Activated CD4-positive, CD25-positive, alpha-beta regulatory T cell treated with anti-CD3 and anti-CD28 coated beads, Interleukin-2, amount 50 U/mL, for 24 hours (primary cell): ENCODE results near the gene RYR1.
"Not testable (repeated sequence)": the region's sequence is repeated elsewhere in the genome, so short reads cannot be mapped to it uniquely, and the experiment has no call there.

Source experiments
- ATAC-seq, 2 donors: fragments of 150-1000 bp; cut with Tn5 transposase; one replicate each; pipeline ENCODE4 v1.10.0; 2021; ENCODE audit warnings: mild to moderate bottlenecking in 1 of 2, moderate library complexity in 1 of 2

Gene RYR1

DNA sequence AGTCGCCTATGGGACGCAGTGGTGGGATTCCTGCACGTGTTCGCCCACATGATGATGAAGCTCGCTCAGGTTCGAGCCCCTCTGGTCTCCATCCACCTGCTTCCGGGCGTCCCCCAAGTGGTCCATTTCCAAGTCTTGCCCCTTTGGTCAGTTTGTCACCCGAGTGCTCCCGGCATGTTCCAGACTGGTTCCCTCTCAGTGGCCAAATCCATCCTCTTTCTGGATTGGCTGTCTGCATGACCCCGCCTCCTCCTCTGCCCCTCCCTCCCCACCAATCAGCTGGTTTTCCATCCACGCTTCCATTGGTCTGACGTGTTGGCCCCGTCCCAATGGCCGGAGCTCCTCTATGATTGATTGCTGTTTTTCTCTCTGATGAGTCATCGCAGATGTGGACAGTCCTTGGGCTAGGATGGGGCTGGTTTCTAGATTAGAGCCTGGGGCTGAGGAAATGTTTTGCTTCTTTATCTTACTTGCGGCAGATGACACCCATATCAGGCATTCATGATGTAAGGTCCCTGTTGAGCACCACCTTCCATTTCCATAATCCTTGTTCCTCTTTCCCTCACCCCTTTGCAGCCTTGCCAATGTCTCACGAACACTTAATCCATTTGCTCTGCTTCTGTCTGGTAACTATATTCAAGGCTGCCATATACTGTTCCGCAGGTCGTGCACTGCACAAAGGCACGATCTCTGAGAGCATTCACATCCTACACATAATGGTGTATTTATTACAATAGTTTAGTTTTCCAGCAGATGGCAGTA, 110.5 kb downstream of the RYR1 start:
- ATAC-seq = peak; percentile 82 to 89

DNA sequence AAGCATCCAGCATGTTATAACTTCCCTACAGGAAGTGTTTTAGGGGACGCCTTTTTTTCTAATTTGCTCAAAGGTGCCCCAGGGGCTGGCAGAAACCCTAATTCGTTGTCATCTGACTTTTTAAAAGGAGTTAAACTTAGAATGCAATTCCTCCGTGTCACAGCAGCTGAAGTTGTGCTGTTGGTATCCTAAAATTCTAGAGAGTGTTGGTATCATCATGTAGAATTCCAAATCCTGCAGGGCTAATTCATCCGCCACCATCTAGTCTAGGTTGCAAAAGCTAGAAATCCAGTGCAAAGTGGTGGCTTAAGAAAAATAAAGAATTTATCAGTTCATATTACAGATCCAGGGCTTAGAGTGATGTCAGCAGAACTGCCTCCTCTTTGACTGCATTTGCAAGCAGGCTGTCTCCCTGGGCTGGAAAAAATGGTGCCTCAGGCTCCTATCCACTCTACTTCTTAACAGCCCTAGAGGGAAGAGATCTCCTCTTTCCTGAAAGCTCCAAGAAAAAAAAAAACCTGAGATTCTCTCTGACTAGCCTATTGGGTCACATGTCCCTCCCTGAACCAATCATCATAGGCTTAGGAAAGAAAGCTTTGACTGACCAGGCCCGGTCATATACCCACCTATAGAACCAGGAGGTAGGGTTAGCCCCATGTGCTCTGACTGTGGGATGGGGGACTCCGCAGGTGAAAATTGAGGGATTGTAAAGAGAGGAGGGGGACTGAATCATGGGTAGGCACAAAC, 111.3 kb downstream of the RYR1 start:
- ATAC-seq = no peak

DNA sequence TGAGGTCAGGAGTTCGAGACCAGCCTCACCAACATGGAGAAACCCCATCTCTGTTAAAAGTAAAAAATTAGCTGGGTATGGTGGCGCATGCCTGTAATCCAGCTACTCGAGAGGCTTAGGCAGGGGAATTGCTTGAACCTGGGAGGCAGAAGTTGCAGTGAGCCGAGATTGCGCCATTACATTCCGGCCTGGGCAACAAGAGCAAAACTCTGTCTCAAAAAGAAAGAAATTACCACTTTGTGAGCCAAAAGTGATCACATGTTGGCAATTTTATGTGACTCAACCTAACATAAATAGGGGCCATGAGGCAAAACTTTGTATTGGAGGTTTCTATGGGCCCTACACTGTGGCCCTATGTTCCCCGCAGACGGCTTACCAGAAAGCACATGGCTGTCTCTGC, 112.1 kb downstream of the RYR1 start:
- no peak for ATAC-seq

DNA sequence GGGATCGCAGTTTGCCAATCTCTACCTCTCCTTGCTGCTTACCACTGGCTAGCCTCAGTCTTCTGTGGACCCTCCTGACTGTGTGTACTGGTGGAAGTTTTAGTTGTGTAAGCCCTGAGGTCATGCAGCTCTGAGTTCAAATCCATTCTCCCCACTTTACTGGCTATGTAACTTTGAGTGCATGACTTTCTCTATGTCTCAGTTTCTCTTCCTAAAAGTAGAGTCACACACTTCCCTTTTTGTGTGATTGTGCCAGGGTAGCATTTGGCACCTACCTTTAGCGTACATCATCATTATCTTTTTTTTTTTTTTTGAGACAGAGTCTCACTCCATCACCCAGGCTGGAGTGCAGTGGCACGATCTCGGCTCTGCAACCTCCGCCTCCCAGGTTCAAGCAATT, 113.9 kb downstream of the RYR1 start:
- ATAC-seq = no peak

DNA sequence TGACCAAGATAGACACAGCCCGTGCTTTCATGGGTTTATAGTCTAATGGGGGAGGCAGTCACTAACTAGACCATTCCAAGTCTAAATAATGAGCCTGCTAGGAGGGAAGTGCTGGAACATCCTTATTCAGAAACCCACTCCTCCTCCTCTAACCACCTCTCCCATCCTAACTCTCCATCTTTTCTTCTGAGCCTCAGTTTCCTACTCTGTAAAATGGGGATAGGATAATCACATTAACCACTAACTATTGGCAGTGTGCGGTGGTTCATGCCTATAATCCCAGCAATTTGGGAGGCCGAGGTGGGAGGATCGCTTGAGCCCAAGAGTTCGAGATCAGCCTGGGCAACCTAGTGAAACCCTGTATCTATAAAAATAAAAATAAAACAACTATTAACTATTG, 115.6 kb downstream of the RYR1 start:
- ATAC-seq = no peak

DNA sequence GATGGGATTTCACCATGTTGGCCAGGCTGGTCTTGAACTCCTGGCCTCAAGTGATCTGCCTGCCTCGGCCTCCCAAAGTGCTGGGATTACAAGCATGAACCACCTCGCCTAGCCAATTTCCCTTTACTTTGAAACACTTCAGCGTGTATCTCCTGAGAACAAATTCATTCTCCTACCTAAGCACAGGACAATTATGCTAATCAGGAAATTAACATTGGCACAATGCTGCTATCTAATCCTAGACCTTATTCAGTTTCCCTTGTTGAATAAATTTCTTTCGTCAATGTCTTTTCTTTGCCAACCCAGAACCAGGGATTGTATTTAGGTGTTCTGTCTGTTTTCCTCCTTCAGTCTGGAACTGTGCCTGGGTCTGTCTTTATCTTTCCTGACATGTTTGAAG, 116.5 kb downstream of the RYR1 start:
- ATAC-seq = no peak

DNA sequence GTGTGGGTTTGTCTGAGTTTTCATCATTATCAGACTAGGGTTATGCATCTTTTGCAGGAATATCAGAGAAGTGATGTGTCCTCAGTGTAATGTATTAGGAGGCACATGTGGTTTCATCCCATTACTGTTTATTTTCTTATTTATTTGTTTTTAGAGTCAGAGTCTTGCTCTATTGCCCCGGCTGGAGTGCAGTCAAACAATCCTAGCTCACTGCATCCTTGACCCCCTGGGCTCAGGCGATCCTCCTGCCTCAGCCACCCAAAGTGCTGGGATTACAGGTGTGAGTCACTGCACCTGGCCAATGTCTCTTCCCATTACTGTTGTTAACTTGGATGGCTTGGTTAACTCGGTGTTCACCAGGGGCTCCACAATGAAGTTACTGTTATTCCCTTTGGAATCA, 116.9 kb downstream of the RYR1 start:
- ATAC-seq = no peak

DNA sequence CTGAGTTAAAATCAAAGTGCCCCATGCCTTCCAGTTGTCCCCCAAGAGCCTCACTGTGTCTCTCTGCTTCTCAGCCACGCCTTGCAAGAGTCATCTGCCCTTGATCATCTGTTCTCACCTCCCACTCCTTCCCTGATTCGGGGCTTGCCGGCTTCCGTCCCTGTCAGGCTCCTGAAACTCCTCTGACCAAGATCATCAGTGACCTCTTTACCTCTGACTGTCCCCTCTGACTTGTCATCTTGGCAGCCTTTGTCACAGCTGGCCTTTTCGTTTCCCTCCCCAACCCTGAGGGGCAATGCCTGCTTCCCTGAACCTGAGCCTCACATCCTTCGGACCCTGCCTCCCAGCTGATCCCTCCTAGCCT, 117.9 kb downstream of the RYR1 start:
- peak; percentile 84 to 89 for ATAC-seq

DNA sequence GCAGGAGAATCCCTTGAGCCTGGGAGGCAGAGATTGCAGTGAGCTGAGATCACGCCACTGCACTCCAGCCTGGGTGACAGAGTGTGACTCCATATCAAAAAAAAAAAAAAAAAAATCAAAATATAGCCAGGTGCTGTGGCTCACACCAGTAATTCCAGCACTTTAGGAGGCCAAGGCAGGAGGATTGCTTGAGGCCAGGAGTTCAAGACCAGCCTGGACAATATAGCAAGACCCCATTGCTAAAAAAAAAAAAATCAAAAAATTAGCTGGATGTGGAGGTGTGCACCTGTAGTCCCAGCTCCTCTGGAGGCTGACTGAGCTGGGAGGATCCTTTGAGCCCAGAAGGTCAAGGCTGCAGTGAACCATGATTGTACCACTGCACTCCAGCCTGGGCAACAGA, 119.7 kb downstream of the RYR1 start:
- ATAC-seq = not testable (repeated sequence)

DNA sequence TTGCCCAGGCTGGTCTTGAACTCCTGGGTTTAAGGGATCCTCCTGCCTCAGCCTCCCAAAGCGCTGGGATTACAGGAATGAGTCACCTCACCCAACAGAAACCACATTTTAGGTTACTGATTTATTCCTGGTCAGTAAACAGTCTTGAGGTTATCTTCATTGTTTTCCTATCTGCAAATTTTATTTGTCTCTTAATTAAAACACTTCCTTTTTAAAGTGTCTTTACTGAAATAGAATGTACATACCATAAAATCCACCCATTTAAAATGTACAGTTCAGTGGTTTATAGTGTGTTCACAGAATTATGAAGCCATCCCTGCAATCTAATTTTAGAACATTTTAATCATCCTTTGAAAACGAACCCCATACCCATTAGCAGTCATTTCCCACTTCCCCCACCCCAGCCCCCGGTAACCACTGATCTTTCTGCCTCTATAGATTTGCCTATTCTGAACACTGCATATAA, 121.2 kb downstream of the RYR1 start:
- ATAC-seq = no peak

DNA sequence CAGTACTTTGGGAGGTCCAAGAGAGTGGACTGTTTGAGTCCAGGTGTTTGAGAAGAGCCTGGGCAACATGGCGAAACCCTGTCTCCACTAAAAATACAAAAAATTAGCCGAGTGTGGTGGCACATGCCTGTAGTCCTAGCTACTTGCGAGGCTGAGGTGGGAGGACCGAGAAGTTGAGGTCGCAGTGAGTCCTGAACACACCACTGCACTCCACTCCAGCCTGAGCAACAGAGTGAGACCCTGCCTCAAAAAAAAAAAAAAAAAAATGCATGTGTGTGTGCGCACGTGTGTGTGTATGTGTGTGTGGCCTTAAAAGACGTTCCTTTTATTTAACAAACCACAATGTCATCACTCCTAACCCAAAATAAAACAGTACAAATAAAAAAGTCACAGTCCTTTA, 121.7 kb downstream of the RYR1 start:
- no peak for ATAC-seq

DNA sequence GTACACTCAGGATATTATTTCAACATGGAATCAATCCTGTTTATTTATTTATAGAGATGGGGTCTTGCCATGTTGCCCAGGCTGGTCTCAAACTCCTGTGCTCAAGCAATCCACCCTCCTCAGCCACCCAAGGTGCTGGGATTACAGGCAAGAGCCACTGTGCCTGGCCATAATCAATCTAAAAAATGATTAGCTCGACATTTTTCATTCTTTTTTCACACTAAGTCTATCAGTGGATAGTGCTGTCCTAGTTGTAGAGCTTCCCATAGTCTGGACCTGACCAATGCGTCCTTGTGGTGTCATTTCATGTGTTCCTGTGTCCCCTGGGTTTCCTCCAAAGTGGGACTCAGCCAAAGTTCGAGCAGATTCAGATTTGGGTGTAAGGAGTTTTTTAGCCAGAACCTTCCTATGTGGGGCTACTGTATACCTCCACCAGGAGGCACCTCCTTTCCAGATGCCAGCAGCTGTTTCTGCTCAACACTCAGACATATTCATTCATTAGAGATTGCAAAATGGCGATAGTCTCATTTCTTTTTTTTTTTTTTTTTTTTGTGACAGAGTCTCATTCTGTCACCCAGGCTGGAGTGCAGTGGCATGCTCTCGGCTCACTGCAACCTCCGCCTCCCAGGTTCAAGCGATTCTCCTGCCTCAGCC, 123.2 kb downstream of the RYR1 start:
- ATAC-seq = no peak

DNA sequence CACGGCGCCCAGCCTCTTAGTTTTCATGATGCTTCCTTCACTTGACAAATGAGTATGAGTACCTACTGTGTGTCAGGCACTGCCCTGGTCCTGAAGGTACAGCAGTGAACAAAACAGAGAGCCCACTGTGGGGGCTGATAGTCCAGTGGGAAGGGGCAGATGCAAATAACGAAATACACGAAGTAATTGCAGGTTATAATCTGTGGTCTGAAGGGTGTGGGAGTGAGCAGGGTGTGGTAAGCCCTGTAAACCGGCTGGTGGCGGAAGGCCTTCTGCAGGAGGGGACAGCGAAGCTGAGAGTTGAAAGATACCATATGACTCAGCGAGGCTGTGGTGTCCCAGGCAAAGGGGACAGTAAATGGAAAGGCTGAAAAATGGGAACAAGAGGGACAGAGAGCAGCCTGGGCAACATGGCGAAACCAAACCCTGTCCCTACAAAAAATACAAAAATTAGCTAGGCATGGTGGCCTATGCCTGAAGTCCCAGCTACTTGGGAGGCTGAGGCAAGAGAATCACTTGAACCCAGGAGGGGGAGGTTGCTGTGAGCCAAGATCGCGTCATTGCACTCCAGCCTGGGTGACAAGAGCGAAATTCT, 123.8 kb downstream of the RYR1 start:
- ATAC-seq = no peak

DNA sequence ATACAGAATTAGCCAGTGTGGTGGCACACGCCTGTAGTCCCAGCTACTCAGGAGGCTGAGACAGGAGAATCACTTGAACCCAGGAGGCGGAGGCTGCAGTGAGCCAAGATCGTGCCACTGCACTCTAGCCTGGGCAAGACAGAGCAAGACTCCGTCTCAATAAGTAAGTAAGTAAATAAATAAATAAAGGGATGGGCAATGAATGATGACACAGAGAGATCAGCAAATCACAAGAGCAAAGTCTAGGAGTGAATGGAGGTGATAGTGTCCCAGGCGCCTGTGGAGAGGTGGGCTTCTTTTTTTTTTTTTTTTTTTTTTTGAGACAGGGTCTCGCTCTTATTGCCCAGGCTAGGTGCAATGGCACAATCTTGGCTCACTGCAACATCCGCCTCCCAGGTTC, 125.4 kb downstream of the RYR1 start:
- ATAC-seq = not testable (repeated sequence)

DNA sequence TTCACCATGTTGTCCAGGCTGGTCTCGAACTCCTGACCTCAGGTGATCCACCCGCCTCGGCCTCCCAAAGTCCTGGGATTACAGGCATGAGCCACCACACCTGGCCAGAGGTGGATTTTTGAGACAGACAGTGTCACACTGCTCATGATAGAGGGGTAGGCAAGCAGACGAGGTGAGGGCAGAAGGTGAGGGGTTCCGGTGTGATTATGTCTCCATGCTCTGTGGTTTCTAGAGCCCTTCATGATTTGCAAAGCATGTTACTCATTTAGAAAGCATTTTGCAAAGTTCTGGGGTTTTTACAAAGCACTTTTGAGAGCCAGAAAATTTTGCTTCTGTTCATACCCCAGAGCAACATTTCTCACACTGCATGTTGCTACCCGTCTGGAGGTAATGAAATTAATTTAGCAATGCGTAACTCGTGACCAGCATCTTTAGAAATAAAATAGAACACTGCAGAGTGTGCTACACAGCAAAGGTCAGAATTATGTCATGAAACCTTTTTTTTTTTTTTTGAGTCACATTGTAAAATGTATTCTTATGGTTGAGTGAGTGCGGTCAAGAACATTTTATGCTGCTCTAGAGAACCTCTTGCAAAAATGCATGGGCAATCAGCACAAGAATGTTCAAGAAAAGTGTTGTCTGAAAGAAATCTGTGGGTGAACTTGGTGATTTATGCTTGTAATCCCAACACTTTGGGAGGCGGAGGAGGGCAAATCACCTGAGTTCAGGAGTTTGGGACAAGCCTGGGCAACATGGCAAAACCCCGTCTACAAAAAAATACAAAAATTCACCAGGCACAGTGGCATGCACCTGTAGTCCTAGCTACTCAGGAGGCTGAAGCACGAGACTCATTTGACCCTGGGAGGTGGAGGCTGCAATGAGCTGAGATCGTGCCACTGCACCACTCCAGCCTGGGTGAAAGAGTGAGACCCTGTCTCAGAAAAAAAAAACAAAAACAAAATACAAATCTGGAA, 126.2 kb downstream of the RYR1 start:
- peak; percentile 90 to 95 for ATAC-seq

DNA sequence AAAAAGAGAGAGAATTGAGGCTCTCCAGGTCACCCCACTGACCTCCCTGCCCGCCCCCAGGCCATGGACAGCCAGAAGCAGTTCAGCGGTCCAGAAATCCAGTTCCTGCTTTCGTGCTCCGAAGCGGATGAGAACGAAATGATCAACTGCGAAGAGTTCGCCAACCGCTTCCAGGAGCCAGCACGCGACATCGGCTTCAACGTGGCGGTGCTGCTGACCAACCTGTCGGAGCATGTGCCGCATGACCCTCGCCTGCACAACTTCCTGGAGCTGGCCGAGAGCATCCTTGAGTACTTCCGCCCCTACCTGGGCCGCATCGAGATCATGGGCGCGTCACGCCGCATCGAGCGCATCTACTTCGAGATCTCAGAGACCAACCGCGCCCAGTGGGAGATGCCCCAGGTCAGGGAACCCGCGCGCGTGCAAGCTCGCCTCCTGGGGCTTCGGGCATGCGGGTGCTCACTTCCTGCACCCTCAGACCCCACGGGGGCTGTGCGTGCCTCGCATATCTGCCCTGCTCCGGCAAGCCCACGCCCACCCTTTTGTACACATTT, 127.6 kb downstream of the RYR1 start:
- no peak for ATAC-seq

DNA sequence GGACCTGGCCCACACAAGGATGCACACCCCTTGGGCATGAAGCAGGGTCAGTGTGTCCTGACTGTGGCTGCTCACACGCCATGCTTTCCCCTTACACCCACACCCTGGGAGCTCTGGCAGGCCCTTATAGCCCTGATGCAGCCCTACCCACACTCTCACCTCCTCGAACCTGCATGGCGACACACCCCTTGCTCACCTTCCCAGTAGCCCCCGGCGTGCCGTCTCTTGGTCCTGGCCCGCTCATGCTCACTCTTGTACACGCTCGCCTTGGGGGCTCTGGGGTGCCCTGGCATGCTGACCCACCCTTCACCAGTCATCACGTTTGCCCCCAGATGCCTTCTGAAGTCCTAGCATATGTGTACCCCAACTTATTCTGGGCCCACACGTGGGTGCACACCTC, 128.2 kb downstream of the RYR1 start:
- ATAC-seq = no peak

DNA sequence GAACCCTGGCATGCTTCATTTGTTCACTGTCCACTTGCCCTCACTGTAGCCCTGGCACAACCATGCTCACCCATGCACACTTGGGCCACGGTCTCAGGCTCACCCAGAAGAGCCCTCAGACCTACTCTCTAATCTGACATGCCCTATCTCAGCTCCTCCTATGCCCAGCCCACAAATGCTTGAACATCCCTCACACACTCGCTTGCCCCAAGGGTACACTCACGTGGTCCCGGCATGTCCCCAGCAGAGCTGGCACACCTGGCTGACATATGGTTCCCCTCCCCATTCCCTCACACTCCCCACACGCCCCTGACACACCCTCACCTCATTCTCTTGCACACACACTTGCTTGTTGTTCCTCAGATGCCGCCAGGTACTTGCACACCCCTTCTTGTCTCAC, 128.6 kb downstream of the RYR1 start:
- no peak for ATAC-seq

DNA sequence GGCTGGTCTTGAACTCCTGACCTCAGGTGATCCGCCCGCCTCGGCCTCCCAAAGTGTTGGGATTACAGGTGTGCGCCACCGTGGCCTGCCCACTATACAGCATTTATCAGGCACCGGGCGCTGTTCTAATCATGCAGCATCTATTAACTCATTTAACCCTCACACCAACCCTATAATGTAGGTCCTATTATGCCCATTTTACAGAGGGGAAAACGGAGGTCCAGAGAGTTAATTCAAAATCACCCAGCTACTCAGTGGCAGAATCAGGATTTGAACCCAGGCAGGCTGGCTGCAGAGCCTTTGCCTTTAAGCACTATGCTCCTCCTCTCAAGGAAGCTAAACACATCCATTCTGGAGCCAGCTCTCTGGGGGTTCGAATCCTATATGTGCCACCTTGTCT, 130.0 kb downstream of the RYR1 start:
- no peak for ATAC-seq

DNA sequence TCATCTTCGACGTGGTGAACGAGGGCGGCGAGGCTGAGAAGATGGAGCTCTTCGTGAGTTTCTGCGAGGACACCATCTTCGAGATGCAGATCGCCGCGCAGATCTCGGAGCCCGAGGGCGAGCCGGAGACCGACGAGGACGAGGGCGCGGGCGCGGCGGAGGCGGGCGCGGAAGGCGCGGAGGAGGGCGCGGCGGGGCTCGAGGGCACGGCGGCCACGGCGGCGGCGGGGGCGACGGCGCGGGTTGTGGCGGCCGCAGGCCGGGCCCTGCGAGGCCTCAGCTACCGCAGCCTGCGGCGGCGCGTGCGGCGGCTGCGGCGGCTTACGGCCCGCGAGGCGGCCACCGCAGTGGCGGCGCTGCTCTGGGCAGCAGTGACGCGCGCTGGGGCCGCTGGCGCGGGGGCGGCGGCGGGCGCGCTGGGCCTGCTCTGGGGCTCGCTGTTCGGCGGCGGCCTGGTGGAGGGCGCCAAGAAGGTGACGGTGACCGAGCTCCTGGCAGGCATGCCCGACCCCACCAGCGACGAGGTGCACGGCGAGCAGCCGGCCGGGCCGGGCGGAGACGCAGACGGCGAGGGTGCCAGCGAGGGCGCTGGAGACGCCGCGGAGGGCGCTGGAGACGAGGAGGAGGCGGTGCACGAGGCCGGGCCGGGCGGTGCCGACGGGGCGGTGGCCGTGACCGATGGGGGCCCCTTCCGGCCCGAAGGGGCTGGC, 131.6 kb downstream of the RYR1 start:
- ATAC-seq = peak; percentile 41 to 52

DNA sequence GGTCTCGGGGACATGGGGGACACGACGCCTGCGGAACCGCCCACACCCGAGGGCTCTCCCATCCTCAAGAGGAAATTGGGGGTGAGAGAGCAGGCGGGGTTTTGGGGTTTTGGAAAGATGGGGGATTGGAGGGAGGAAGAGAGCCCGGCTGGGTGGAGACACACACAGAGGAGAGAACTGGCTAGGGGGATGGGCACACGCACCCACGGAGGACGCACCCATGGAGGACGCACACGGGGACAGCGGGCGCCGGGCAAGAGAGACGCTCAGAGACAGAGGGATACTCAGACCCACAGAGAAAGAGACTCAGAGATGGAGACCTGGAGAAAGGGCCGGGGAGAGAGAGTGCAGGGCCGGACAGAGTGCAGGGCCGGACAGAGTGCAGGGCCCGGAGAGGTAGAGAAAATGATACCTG, 132.2 kb downstream of the RYR1 start:
- peak in 1 of 2 donors; percentile 30 for ATAC-seq
